VCaP (cell line): ENCODE data around the gene SNX24.

Source experiments
- H3K27ac ChIP-seq: fragments of 450-650 bp; 2 replicates; pipeline ENCODE4 v1.5.1; 2017
- TF ChIP-seq, protein P1 (sequence below): fragments of 450-650 bp; conservative IDR thresholded peaks from 2 replicates; pipeline ENCODE4 v1.5.1; 2017; ENCODE audit warnings: mild to moderate bottlenecking, moderate library complexity

Gene SNX24

DNA sequence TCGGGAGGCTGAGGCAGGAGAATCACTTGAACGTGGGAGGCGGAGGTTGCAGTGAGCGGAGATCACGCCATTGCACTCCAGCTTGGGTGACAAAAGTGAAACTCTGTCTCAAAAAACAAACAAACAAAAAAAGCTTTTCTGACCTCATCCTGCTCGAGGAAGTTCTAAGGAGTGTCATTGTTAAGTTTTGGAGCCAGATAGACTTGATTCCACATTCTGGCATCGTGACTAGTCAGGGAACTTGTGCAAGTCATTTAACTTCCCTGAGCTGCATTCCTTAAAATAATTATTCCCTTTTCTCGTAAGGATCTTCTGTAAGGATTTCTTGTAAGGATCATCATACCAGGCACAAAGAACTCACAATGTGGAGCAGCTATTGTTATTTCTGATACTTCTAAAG lies 26.2 kb downstream of the SNX24 start:
- TF ChIP-seq, protein P1, sequence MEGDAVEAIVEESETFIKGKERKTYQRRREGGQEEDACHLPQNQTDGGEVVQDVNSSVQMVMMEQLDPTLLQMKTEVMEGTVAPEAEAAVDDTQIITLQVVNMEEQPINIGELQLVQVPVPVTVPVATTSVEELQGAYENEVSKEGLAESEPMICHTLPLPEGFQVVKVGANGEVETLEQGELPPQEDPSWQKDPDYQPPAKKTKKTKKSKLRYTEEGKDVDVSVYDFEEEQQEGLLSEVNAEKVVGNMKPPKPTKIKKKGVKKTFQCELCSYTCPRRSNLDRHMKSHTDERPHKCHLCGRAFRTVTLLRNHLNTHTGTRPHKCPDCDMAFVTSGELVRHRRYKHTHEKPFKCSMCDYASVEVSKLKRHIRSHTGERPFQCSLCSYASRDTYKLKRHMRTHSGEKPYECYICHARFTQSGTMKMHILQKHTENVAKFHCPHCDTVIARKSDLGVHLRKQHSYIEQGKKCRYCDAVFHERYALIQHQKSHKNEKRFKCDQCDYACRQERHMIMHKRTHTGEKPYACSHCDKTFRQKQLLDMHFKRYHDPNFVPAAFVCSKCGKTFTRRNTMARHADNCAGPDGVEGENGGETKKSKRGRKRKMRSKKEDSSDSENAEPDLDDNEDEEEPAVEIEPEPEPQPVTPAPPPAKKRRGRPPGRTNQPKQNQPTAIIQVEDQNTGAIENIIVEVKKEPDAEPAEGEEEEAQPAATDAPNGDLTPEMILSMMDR = no peak

DNA sequence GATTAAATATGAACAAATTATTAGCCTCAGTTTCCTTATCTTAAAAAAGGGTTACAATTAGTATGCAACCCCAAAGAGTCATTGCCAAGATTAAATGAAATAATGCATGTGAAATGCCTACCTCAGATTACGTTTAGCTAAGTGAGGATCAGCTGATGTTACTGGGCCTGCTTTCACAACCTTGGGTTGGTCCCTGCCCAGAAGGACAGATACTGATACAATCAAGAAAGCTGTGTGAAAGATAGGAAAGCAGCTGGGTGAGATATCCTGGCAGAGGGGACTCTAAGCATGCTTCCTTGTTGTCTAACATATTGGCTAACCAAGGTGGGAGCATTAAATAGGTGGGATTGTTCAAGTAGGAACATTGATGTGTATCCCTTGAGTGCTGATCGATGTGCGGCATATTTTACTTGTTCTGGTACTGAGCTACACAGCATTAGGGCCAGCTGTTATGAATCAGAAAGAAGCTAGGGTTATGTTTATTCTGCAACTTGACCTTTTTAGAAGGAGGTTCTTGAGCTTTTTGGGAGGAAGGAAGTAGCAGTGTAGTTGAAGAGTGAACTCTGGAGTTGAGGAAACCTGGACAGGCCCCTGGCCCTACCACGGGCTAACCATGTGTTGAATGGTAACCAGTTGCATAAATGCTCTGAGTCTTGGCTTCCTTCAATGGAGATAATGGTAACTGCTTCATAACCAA lies 28.9 kb downstream of the SNX24 start:
- TF ChIP-seq, protein P1 = no peak
- H3K27ac ChIP-seq = no peak overlapping the region

More for the DNA sequence above, 26.2 kb downstream of the SNX24 start:
- no peak overlapping the region for H3K27ac ChIP-seq

DNA sequence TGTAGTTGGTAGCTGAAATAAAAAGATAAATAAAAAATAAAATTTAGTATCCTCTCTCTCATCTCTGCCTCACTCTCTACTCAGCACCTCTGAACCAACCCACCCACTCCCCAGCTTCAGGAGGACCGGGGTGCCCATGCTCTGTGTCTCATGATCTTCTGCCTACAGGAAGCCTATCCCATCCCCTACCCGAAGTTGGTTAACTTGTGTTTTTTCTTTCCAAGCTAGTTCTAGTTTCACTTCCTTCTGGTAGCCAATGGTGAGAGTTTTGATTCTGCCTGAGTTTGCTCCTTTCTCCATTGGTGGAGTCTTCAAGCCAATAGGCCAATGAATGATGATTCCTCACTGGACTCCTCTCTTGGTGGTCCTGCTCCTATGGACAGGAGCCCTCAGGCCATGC lies 32.1 kb downstream of the SNX24 start:
- TF ChIP-seq, protein P1 = no peak
- H3K27ac ChIP-seq = no peak overlapping the region

DNA sequence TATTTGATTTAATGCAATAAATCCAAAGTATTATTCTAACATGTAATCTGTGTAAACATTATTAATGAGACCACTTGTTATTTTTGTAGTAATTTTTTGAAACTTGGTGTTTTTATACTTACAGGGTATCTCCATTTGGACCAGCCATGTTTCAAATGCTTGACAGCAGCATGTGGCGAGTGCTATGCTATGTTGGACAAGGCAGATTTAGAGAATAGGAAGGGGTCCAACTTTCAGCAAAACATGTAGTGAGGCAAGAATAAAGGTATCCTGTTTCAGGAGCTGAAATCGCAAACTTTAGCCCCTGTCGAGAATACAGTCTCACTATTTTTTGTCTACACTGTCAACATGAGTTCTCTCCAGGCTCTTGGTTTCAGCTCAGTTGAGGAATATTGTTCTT lies 33.7 kb downstream of the SNX24 start:
- TF ChIP-seq, protein P1 = no peak
- H3K27ac ChIP-seq = no peak overlapping the region

DNA sequence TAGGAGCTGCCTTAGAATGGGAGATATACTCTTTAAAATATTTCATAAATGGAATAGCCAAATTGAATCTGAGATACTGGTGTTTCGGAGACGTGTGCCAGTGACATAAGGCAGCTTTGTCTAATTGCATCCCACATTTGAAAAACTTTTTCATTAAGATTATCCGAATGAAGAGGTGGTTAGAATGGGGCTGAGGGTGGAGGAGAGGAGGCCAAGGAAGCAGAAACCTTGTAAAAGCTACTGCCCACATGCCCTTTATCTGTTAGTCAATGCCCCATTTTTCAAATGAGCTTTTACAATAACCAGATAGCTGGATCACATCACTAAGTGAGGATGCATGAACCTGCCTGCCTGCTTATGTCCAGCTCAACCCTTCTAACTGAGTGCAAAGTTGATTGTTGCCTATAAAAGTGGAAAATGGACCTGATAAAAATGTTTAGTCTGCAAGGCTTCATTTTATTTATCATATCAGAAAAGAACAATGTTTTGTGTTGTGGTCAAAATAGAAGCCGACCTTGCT lies 34.8 kb downstream of the SNX24 start:
- TF ChIP-seq, protein P1 = no peak
- H3K27ac ChIP-seq = no peak overlapping the region

DNA sequence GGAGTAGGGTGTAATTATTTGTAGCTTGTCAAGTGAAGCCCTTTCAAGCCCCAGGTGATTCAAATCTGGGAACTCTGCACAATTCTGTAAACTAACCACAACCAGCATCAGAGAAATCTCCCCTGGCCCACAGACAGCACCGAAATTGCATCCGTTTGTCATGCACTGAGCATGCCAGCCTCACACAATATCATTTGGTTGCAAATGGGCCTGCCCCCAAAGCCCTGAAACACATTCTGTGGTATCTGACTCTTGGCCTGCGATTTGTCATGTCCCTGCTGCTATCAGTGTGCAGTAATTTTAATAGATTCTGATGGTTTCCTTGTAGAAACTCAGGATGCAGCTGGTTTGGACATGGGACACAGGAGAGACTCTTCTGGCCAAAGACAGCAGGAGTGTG lies 35.3 kb downstream of the SNX24 start:
- no peak overlapping the region for H3K27ac ChIP-seq
- TF ChIP-seq, protein P1 = no peak

DNA sequence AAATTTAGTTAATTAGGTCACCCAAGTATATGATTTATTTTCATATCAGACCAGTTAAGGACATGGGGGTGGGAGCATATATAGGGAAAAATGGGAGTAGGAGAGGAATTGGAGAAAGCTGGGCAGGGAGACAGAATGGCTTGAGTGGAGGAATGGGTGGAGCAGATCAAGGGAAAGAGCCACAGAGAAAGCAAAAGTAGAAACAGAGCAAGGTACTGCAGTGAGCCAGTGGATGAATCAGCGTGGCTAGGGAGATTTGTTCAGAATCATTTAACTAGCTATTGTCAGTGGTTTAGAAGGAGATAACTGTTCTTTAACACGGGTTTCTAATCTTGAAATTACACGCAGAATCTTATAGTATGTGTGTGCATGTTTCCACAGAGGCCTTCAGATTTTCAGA lies 37.4 kb downstream of the SNX24 start:
- H3K27ac ChIP-seq = no peak overlapping the region
- TF ChIP-seq, protein P1 = no peak
